GDM1 (cell line): ENCODE results near the gene GRB2.
"Not testable (repeated sequence)": the region's sequence is repeated elsewhere in the genome, so short reads cannot be mapped to it uniquely, and the experiment has no call there.

Source experiments
- DNase-seq: peaks from one replicate; lab custom pipeline; 2025; lab: John Stamatoyannopoulos, UW

GRB2 gene

GRCh38 chr17:75405365-75406221 lies at the start of gene GRB2:
Gene GRB2, minus strand, starts transcription at chr17:75405678. Its CDS starts 12,050 bp downstream, at chr17:75393628.
- peak; percentile 97 for DNase-seq

DNA sequence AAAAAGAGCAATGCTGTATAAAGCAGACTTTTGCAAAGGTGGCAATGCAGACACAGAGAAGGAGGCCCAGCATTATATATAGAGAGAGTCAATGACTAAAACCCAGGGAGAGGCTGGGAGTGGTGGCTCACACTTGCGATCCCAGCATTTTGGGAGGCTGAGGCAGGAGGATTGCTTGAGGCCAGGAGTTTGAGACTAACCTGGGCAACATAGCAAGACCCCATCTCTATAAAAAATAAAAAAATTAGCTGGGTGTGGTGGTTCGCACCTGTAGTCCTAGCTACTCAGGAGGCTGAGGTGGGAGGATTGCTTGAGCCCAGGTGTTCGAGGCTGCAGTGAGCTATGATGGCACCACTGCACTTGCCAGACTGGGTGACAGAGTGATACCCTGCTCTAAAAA lies 49.2 kb upstream of the GRB2 start:
- not testable (repeated sequence) for DNase-seq

- DNase-seq, result peak; percentile 69
These were observed 48.7 kb upstream of the GRB2 start for GRCh38 chr17:75454193-75454592.

DNA sequence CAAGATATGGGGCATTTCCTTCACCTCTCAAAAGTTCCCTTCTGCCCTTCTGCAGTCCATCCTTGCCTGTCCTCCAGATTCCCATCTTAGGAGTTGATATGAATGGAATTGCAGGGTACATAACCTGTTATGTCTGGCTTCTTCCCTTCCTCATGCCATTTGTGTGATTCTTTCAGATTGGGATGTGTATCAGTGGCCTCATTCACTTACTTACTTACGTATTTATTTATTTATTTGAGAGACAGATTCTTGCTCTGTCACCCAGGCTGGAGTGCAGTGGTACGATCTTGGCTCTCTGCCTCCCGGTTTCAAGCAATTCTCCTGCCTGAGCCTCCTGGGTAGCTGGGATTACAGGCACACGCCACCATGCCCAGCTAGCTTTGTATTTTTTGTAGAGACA lies 44.8 kb upstream of the GRB2 start:
- DNase-seq, result no peak

- no peak for DNase-seq
These were observed 42.7 kb upstream of the GRB2 start for GRCh38 chr17:75447951-75448856.

- DNase-seq, result not testable (repeated sequence)
These were observed 40.4 kb upstream of the GRB2 start for GRCh38 chr17:75445896-75446295.

DNA sequence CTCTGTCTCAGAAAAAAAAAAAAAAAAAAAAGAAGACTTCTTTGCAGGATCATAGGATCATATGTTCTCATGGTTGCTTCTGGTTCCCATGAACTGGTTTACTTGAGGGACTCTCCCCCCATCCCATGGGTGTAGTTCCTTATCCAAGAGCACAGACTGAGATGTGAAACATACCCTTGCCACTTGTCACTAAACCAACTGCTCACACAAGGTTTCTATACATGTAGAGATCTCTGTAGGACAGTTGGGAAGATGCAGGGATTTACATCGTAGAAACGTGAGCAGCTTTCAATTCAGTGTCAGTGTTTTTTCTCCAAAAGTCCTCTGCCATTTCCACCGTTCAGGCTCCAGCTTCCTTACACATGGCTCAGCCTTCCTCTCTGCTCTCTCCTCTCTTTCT lies 39.8 kb upstream of the GRB2 start:
- DNase-seq, result no peak

GRCh38 chr17:75442168-75443103 lies 37.0 kb upstream of the GRB2 start:
- no peak for DNase-seq

- no peak for DNase-seq
These were observed 35.4 kb upstream of the GRB2 start for GRCh38 chr17:75440738-75441448.

GRCh38 chr17:75439287-75439686 lies 33.8 kb upstream of the GRB2 start:
- no peak for DNase-seq

DNA sequence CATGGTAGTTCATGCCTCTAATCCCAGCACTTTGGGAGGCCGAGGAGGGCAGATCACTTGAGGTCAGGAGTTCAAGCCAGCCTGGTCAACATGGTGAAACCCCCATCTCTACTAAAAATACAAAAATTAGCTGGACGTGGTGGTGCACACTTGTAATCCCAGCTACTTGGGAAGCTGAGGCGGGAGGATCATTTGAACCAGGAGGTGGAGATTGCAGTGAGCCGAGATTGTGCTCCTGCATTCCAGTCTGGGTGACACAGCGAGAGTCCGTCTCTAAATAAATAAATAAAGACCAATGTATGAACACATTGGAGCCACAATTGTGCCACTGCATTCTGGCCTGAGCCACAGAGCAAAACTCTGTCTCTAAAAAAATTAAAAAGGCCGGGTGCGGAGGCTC lies 31.9 kb upstream of the GRB2 start:
- DNase-seq, result not testable (repeated sequence)

GRCh38 chr17:75434433-75434832 lies 29.0 kb upstream of the GRB2 start:
- DNase-seq, result not testable (repeated sequence)

- no peak for DNase-seq
These were observed 27.8 kb upstream of the GRB2 start for GRCh38 chr17:75433218-75433783.

GRCh38 chr17:75430159-75430974 lies 24.9 kb upstream of the GRB2 start:
- DNase-seq, result no peak

- no peak for DNase-seq
These were observed 23.3 kb upstream of the GRB2 start for GRCh38 chr17:75428543-75429469.

DNA sequence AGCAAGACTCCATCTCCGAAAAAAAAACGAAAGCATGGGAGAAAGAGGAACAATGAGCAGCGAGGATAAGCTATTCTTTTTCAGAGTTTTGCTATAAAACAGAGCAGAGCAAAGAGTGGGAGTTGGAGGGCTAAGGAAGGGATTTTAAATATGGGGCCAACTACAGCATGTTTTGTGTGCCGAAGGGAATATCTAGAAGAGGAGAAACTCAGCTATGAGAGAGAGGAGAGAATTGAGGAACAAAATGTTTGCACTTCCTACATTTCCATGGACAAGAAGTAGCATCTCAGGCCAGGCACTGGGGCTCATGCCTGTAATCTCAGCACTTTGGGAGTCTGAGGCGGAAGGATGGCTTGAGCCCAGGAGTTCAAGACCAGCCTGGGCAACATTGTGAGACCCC lies 13.1 kb upstream of the GRB2 start:
- no peak for DNase-seq

DNA sequence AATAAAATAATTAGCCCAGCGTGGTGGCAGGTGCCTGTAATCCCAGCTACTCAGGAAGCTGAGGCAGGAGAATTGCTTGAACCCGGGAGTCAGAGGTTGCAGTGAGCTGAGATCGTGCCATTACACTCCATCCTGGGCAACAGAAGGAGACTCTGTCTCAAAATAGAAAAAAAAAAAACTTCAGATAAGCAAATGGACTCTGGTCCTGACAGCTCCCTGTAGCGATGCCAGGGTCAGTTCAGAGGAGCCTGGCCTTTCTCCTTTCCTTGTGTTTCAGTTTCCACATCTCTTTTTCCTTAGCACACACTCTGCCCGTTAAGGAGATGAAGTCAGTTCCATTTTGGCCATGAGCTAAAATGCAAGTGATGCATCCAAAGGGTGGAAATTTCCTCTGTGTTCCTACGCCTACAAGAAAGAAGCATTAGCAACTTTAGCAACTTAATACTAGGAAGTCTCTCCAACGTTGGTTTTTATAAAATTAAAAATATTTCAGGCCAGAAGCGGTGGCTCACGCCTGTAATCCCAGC lies 11.6 kb upstream of the GRB2 start:
- DNase-seq, result no peak

DNA sequence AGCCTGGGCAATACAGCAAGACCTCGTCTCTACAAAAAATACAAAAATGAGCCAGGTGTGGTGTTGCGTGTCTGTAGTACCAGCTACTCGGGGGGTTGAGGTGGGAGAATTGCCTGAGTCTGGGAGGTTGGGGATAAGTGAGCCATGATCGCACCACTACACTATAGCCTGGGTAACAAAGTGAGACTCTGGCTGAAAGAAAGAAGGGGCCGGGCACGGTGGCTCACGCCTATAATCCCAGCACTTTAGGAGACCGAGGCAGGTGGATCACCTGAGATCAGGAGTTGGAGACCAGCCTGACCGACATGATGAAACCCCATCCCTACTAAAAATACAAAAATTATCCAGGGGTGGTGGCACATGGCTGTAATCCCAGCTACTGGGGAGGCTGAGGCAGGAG lies 10.5 kb upstream of the GRB2 start:
- DNase-seq, result no peak

DNA sequence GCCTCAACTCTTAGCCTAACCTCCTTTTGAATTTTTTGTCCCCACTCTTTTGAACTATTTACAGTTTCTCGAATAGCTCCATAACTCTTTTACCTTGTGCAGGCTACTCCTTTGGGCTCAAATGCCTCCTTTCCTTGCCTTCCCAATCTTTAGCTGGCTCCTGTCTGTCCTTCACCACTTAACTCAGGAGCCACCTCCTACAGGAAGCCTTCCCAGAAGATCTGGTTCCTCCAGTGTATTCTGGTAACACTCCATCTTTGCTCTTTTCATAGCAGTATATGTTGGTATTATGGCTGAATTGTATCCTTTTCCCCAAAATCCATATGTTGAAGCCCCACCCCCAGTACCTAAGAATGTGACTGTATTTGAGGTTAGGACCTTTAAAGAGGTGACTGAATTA lies 9.0 kb upstream of the GRB2 start:
- no peak for DNase-seq
